ENCODE measurements around the gene NMUR2. TPM values are rescaled to one million over a fixed set of nuclear protein-coding genes. Genes with fewer than 3 reads are reported as not detected.
A peak's percentile ranks its signal among the peaks of the same experiment; 100 is the strongest.

The NMUR2 gene
- total and polyA plus RNA-seq, 2 donors (not counting 3 experiments of a cell fraction or from before 2014, with no cell fraction given) = not detected

DNA sequence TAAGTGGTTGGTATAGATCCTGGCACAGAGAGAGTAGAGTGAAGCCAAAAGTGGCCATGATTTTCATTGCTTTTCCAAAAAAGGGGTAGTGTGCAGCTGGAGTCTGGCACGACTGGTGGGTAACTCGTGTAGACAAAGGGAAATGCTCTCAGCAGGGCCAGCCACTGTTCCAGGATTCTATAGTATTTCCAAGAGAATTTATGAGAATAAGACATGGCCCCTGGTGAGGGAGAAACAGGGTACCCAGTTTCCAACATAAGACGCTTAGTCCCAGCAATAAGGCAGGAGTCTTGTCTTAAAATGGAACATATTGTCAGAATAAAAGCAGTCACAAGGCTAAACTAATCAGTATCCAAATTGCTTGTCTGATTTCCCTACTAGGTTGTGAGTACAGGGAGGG is 52.1 kb downstream of the NMUR2 start:
- H3K4me2 ChIP-seq (ENCODE audit: insufficient read depth, low read length) = no peak overlapping the region
- H3K4me3 ChIP-seq (replicated peaks in 1 of 3; ENCODE audit: insufficient read depth in 1 of 3, low read depth in 1 of 3, low read length in 3 of 3) = no peak overlapping the region
- H3K9me1 ChIP-seq (replicated peaks; ENCODE audit: control insufficient read depth, extremely low read depth, insufficient read depth, low read length) = no peaks in the 10 kb centered on the region
- intact Hi-C loops (cut with micrococcal nuclease) = no loop called here
- POLR2A ChIA-PET = no interaction called here
- H3K27me3 ChIP-seq (ENCODE audit: control insufficient read depth in 2 of 2, insufficient read depth in 2 of 2, low read length in 2 of 2) = no peaks in the 10 kb centered on the region
- BruUV-seq (replicated peaks) = no TSS peak
- no peaks in the 10 kb centered on the region for H3K36me3 ChIP-seq (ENCODE audit: control insufficient read depth in 2 of 2, extremely low read depth in 1 of 2, insufficient read depth in 2 of 2, low read length in 2 of 2)
- FAIRE-seq (no peak), DNase-seq (ENCODE audit: low read depth, low spot score) (no peak)
- no peaks in the 10 kb centered on the region for H3K4me1 ChIP-seq (ENCODE audit: control insufficient read depth, extremely low read depth, insufficient read depth, low read length)
- H3K9me3 ChIP-seq (replicated peaks; ENCODE audit: control insufficient read depth, insufficient read depth, low read length) = peaks cover 2% of the 10 kb centered on the region
- no peaks in the 10 kb centered on the region for H4K20me1 ChIP-seq (replicated peaks; ENCODE audit: control insufficient read depth, extremely low read depth, insufficient read depth, low read length)
- dilution Hi-C loops (cut with MboI; ENCODE audit: extremely low pct_ligation_motif_present, low sequenced_read_pairs) = no loop called here
- no peak for TF ChIP-seq FOS (IDR thresholded peaks at IDR 0.05; ENCODE audit: borderline replicate concordance, insufficient read depth, low read length)
- no peak overlapping the region for H2AFZ ChIP-seq (ENCODE audit: low read depth, low read length)
- no peak overlapping the region for H3K27ac ChIP-seq (ENCODE audit: insufficient read depth, low read depth, low read length)
- no peak overlapping the region for H3K9ac ChIP-seq (replicated peaks; ENCODE audit: extremely low read depth, insufficient read depth, low read length)
- no peaks in the 10 kb centered on the region for H3K79me2 ChIP-seq (ENCODE audit: control insufficient read depth, insufficient read depth, low read length)
- CTCF ChIA-PET = no interaction called here

DNA sequence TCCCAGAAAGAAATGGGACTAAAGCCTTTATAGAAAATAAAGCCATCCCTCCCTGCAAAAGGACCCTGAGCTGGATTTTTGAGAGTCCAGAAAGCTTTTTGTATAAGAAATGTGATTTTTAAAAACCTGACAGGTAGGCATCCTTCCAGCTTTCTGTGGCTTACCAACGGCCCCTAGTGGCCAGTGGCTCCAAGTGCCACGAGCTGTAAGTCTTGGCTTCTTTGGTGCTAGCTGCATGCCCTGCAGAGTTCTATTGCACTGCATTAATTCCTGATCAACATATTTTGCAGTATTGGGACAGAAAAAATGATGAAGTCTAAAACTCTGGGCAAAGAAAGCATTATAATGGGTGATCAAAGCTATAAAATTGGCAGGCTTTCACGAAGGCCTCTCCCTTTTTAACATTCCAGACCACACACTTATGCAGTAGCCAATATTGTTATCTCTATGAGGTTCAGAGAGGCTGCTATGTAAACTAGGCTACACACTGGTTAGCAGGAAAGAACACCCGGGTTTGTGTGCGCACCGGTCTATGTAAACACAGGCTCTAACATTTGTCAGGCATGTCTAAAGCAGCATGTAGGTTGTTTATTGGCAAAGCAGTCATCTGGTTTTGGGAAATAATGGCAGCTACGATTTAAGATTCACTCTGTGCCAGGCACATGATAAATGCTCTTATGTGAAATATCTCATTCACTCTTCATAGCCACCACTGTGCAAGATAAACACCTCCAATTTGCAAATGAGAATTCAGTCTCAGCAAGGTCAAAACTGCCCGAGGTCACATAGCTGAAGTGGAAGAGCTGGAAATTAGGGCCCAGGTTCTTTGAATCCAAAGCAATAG is 55.2 kb downstream of the NMUR2 start:
- Histone ChIP-seq H3K27me3 (ENCODE audit: control insufficient read depth in 2 of 2, insufficient read depth in 2 of 2, low read length in 2 of 2) (no peaks in the 10 kb centered on the region), H3K9me3 (replicated peaks; ENCODE audit: control insufficient read depth, insufficient read depth, low read length) (no peaks in the 10 kb centered on the region), H3K4me1 (ENCODE audit: control insufficient read depth, extremely low read depth, insufficient read depth, low read length) (no peaks in the 10 kb centered on the region), H3K4me3 (replicated peaks in 1 of 3; ENCODE audit: insufficient read depth in 1 of 3, low read depth in 1 of 3, low read length in 3 of 3) (no peak overlapping the region), H4K20me1 (replicated peaks; ENCODE audit: control insufficient read depth, extremely low read depth, insufficient read depth, low read length) (no peaks in the 10 kb centered on the region), H3K4me2 (ENCODE audit: insufficient read depth, low read length) (no peak overlapping the region), H3K27ac (ENCODE audit: insufficient read depth, low read depth, low read length) (no peak overlapping the region), H2AFZ (ENCODE audit: low read depth, low read length) (no peak overlapping the region), H3K9ac (replicated peaks; ENCODE audit: extremely low read depth, insufficient read depth, low read length) (no peak overlapping the region), H3K9me1 (replicated peaks; ENCODE audit: control insufficient read depth, extremely low read depth, insufficient read depth, low read length) (no peaks in the 10 kb centered on the region), H3K79me2 (ENCODE audit: control insufficient read depth, insufficient read depth, low read length) (no peaks in the 10 kb centered on the region), H3K36me3 (ENCODE audit: control insufficient read depth in 2 of 2, extremely low read depth in 1 of 2, insufficient read depth in 2 of 2, low read length in 2 of 2) (no peaks in the 10 kb centered on the region)
- CTCF ChIA-PET = interaction anchor here (1.0 to 1.7 kb wide), 2 partner anchors 11 to 525 kb away, joined by 3 to 7 read pairs; no protein-coding TSS in a partner anchor
- POLR2A ChIA-PET = no interaction called here
- no TSS peak for BruUV-seq (replicated peaks)
- TF ChIP-seq, protein P1, sequence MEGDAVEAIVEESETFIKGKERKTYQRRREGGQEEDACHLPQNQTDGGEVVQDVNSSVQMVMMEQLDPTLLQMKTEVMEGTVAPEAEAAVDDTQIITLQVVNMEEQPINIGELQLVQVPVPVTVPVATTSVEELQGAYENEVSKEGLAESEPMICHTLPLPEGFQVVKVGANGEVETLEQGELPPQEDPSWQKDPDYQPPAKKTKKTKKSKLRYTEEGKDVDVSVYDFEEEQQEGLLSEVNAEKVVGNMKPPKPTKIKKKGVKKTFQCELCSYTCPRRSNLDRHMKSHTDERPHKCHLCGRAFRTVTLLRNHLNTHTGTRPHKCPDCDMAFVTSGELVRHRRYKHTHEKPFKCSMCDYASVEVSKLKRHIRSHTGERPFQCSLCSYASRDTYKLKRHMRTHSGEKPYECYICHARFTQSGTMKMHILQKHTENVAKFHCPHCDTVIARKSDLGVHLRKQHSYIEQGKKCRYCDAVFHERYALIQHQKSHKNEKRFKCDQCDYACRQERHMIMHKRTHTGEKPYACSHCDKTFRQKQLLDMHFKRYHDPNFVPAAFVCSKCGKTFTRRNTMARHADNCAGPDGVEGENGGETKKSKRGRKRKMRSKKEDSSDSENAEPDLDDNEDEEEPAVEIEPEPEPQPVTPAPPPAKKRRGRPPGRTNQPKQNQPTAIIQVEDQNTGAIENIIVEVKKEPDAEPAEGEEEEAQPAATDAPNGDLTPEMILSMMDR (IDR thresholded peaks at IDR 0.05; ENCODE audit: extremely low read depth in 1 of 2, insufficient read depth in 1 of 2, low read depth in 1 of 2, low read length in 2 of 2) = peak; percentile 58 to 72
- no peak for TF ChIP-seq MYC (IDR thresholded peaks at IDR 0.05; ENCODE audit: low read depth, low read length)
- intact Hi-C loops (cut with micrococcal nuclease) (loop anchor here (1.0 kb wide), 1 partner anchor 525 kb away; no protein-coding TSS in a partner anchor), dilution Hi-C loops (cut with MboI; ENCODE audit: extremely low pct_ligation_motif_present, low sequenced_read_pairs) (no loop called here)
- DNase-seq (ENCODE audit: low read depth, low spot score) (peak; percentile 5), FAIRE-seq (no peak)

Measured in endothelial cell of umbilical vein (primary cell).